ENCODE measurements around the gene GNPDA1.

The GNPDA1 gene

DNA sequence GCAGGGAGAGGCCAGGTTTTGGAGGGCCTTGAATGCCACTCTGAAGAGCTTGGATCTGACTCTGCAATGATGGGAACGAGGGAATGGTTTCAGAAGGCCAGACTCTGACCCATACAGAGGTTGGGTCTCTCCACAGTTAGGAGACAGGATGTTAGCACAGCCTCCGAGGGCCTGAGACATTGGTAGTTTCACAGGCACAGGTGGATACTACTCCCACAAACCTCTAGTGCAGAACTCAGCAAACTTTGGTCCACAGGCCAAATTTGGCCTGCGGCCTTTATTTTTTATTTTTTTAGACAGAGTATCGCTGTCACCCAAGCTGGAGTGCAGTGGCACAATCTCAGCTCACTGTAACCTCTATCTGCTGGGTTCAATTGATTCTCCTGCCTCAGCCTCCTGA is 2.9 kb downstream of the GNPDA1 start:
- WGBS, 2 experiments (ENCODE audit: insufficient coverage in 2 of 2), result 90 to 93% methylated on average over 4 of the region's 4 CpGs

DNA sequence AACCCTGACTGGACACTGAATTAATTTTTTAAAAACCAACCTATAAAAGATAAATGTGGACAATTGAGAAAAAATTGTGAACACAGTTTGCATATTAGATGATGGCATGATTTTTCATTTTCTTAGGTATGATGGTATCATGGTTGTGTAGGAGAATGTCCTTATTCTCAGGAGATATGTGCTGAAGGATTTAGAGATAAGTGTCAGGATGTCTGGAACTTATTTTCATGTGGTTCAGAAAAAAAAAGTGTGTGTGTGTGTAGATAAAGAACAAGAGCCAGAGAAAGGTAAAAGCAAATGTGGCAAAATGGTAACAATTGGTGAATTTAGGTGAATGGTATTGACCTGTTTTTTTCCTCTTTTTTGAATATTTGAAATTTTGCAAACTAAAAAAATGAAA is 4.0 kb downstream of the GNPDA1 start:
- Histone ChIP-seq H3K36me3 (ENCODE audit: control insufficient read depth, insufficient read depth, low read length) (peaks cover 71% of the 10 kb centered on the region), H3K9me3 (ENCODE audit: control insufficient read depth, low read length) (no peaks in the 10 kb centered on the region), H3K27ac (ENCODE audit: low read depth, low read length, severe bottlenecking) (no peak overlapping the region), H3K4me3 (ENCODE audit: extremely low read depth, insufficient read depth, low read length, poor library complexity, severe bottlenecking) (no peak overlapping the region), H3K4me1 (ENCODE audit: control insufficient read depth, insufficient read depth, low read length, poor library complexity, severe bottlenecking) (peaks cover 6% of the 10 kb centered on the region)

More for the DNA sequence above, 2.9 kb downstream of the GNPDA1 start:
- no peak overlapping the region for H3K27ac ChIP-seq (ENCODE audit: low read depth, low read length, severe bottlenecking)
- H3K36me3 ChIP-seq (ENCODE audit: control insufficient read depth, insufficient read depth, low read length), result peaks cover 61% of the 10 kb centered on the region
- peaks cover 6% of the 10 kb centered on the region for H3K4me1 ChIP-seq (ENCODE audit: control insufficient read depth, insufficient read depth, low read length, poor library complexity, severe bottlenecking)
- no peak overlapping the region for H3K4me3 ChIP-seq (ENCODE audit: extremely low read depth, insufficient read depth, low read length, poor library complexity, severe bottlenecking)
- H3K9me3 ChIP-seq (ENCODE audit: control insufficient read depth, low read length), result no peaks in the 10 kb centered on the region

DNA sequence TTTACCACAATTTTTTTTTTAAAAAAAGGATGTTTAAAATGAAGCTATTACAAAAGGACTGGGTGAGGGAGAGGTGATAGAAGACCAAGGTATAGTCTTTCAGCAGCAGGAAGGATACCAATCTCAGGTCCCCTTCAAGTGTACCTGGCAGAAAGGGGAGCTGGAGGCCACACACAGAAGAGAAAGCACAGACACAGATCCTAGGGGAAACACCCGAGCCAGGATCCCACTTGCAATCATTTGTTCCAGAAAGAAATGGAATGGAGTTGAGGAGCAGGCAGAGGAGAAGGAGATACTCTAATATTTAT is 5.6 kb downstream of the GNPDA1 start:
- Histone ChIP-seq H3K27ac (ENCODE audit: low read depth, low read length, severe bottlenecking) (no peak overlapping the region), H3K4me1 (ENCODE audit: control insufficient read depth, insufficient read depth, low read length, poor library complexity, severe bottlenecking) (no peaks in the 10 kb centered on the region), H3K4me3 (ENCODE audit: extremely low read depth, insufficient read depth, low read length, poor library complexity, severe bottlenecking) (no peak overlapping the region), H3K9me3 (ENCODE audit: control insufficient read depth, low read length) (no peaks in the 10 kb centered on the region), H3K36me3 (ENCODE audit: control insufficient read depth, insufficient read depth, low read length) (peaks cover 85% of the 10 kb centered on the region)
- WGBS, 2 experiments (ENCODE audit: insufficient coverage in 2 of 2), result 100% methylated on average over 1 of the region's 1 CpG; no CpG with 5 or more reads in 1 of the 2 experiments

DNA sequence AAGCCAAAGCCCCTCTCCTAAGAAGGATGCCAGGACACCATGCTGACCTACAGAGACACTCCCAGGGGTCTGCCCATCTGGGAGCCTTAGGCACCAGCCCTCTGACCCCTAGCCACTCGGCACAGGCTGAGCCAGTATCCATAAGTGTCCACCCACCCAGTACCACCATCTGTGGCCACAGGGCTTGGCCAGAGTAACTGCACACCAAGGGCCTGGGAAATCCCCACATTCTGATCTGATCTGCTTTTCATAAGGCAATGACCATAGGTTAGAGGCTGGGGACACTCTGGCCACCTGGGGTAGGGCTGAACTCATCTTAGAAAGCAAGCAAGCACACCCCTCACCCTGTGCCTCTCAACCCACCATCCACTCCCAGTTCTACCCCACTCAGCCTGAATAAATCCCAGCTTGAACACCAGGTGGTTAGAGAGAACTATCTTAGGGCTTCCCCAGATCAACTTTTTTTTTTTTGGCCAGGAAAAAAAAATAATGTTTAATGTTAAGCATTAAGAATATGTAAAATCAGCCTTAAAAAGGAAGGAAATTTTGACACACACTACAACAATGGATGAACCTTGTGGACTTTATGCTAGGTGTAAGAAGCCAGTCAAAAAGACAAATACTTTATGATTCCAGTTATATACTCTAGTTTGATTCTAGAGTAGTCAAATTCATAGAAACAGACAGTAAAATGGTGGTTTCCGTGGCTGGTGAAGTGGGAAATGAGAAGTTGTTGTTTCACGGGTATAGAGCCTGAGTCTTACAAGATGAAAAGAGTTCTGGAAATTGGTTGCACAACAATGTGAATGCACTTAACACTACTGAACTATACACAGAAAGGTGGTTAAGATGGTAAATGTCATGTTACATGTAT is 6.2 kb downstream of the GNPDA1 start:
- Histone ChIP-seq H3K27ac (ENCODE audit: low read depth, low read length, severe bottlenecking) (no peak overlapping the region), H3K4me3 (ENCODE audit: extremely low read depth, insufficient read depth, low read length, poor library complexity, severe bottlenecking) (no peak overlapping the region), H3K4me1 (ENCODE audit: control insufficient read depth, insufficient read depth, low read length, poor library complexity, severe bottlenecking) (no peaks in the 10 kb centered on the region), H3K36me3 (ENCODE audit: control insufficient read depth, insufficient read depth, low read length) (peaks cover 89% of the 10 kb centered on the region), H3K9me3 (ENCODE audit: control insufficient read depth, low read length) (no peaks in the 10 kb centered on the region)
- WGBS, 2 experiments (ENCODE audit: insufficient coverage in 2 of 2), result 100% methylated on average over 1 to 3 of the region's 3 CpGs

DNA sequence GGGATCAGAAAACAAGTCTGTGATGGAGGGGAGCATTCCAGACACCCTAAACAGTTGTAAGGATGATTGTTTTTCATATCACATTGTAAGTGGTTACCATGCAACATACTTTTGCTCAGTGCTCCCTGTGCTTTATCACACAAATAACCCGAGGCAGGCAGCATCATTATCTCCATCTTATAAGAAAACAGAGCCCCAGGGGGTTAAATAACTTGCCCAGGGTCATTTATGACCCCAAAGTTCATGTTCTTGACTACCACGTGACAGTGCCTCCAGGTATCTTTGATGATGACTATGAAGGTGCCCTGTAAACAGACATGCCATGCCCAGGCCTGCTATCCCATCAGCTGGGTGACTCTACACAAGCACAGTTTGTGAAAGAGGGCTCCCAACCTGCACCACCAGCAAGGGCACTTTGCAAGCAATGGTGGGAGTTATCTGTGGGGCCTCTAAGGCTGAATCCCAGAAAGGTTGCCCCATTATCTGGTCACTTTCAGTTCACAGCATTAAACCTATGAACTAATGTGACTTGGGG is 9.5 kb downstream of the GNPDA1 start:
- 90 to 100% methylated on average over 1 of the region's 2 CpGs for WGBS, 2 experiments (ENCODE audit: insufficient coverage in 2 of 2)
- H3K9me3 ChIP-seq (ENCODE audit: control insufficient read depth, low read length), result no peaks in the 10 kb centered on the region
- H3K36me3 ChIP-seq (ENCODE audit: control insufficient read depth, insufficient read depth, low read length), result peaks cover 90% of the 10 kb centered on the region
- no peak overlapping the region for H3K27ac ChIP-seq (ENCODE audit: low read depth, low read length, severe bottlenecking)
- no peaks in the 10 kb centered on the region for H3K4me1 ChIP-seq (ENCODE audit: control insufficient read depth, insufficient read depth, low read length, poor library complexity, severe bottlenecking)
- no peak overlapping the region for H3K4me3 ChIP-seq (ENCODE audit: extremely low read depth, insufficient read depth, low read length, poor library complexity, severe bottlenecking)

DNA sequence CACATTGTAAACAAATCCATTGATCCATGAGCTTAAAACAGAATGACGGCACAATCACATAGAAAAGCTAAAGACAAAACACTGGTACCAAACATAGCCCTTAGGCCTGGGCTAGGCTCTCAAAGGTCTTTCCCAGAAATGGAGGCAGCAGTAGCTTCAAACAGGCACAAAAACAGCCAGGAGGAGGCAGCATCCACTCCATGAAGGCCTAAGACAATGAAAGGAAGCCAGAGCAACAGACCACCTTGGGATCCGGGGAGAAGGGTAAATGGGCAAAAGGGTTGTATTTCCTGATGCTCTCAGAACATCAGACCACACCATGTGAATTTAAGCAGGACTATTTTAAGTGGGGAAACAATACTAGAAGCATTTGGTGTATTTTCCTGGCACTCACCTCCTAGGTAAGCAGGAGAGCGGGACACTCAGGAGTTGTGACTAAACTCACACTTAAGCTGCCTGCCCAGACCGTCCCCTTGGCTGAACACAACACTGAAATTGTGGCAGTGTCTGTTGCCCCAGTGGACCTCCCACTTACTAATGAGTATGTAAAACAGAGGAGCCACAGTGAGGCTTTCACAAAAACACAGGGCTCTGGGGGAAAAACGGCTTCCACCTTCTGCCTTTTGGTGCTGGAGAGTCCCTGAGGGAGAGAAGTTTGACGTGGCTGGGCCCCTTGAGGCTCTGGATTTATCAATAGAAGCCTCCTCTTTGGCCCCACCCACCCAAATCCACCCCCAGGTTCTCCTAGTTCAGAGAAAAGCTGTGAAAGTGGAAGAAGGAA is 11.9 kb downstream of the GNPDA1 start:
- no peaks in the 10 kb centered on the region for H3K4me1 ChIP-seq (ENCODE audit: control insufficient read depth, insufficient read depth, low read length, poor library complexity, severe bottlenecking)
- no peak overlapping the region for H3K27ac ChIP-seq (ENCODE audit: low read depth, low read length, severe bottlenecking)
- H3K36me3 ChIP-seq (ENCODE audit: control insufficient read depth, insufficient read depth, low read length), result peaks cover 77% of the 10 kb centered on the region
- no peak overlapping the region for H3K4me3 ChIP-seq (ENCODE audit: extremely low read depth, insufficient read depth, low read length, poor library complexity, severe bottlenecking)
- WGBS, 2 experiments (ENCODE audit: insufficient coverage in 2 of 2), result 82 to 100% methylated on average over 1 to 4 of the region's 6 CpGs
- H3K9me3 ChIP-seq (ENCODE audit: control insufficient read depth, low read length), result no peaks in the 10 kb centered on the region

DNA sequence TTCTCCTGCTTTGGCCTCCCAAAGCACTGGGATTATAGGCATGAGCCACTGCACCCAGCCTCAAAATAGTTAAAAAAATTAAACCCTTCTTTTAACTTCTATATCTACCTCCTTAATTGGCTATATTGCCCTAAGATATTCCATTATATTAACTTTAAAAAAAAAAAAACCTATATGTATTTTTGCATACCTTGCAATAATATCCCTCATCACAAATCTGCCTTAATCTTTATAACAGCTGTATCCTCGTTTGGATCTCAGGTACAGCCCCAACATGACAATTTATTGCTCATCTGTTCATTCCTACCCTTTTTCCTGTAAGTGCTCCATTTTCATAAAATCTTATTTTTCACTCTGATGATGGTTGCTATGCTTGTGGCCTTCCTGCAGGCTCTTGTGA is 12.7 kb downstream of the GNPDA1 start:
- H3K36me3 ChIP-seq (ENCODE audit: control insufficient read depth, insufficient read depth, low read length), result peaks cover 77% of the 10 kb centered on the region
- H3K9me3 ChIP-seq (ENCODE audit: control insufficient read depth, low read length), result no peaks in the 10 kb centered on the region
- H3K4me1 ChIP-seq (ENCODE audit: control insufficient read depth, insufficient read depth, low read length, poor library complexity, severe bottlenecking), result no peaks in the 10 kb centered on the region
- no peak overlapping the region for H3K27ac ChIP-seq (ENCODE audit: low read depth, low read length, severe bottlenecking)
- 93 to 100% methylated on average over 1 of the region's 1 CpG for WGBS, 2 experiments (ENCODE audit: insufficient coverage in 2 of 2)
- H3K4me3 ChIP-seq (ENCODE audit: extremely low read depth, insufficient read depth, low read length, poor library complexity, severe bottlenecking), result no peak overlapping the region

DNA sequence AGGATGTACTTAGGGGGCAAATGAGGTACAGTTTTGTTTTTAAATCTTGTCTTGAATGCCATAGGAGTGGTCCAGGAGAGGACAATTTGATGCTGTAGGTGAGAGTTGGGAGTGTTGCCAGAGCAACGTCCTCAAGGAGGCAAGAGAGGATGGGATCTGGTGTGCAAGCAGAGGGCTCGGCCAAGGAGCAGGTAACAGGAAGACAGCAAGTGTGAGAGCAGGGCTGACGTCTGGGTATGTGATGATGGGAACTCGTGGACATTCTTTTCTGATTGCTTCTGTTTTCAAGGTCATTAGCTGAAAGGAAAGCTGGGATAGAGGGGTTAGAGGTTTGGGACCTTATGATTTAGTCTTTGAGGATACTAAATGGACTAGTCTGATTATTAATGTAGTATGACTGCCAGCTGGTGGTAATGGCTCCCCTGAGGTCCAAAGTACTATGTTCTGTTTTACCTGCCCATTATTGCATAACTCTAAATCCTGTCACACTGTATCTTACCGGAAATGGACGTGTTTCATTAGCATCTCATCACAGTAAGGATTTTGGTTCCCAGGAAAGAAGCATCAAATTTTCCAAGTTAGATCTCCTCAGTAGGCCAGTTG is 15.4 kb downstream of the GNPDA1 start:
- Histone ChIP-seq H3K9me3 (ENCODE audit: control insufficient read depth, low read length) (no peaks in the 10 kb centered on the region), H3K36me3 (ENCODE audit: control insufficient read depth, insufficient read depth, low read length) (peaks cover 79% of the 10 kb centered on the region), H3K27ac (ENCODE audit: low read depth, low read length, severe bottlenecking) (no peak overlapping the region), H3K4me1 (ENCODE audit: control insufficient read depth, insufficient read depth, low read length, poor library complexity, severe bottlenecking) (no peaks in the 10 kb centered on the region), H3K4me3 (ENCODE audit: extremely low read depth, insufficient read depth, low read length, poor library complexity, severe bottlenecking) (no peak overlapping the region)
- 75 to 82% methylated on average over 6 of the region's 6 CpGs for WGBS, 2 experiments (ENCODE audit: insufficient coverage in 2 of 2)

DNA sequence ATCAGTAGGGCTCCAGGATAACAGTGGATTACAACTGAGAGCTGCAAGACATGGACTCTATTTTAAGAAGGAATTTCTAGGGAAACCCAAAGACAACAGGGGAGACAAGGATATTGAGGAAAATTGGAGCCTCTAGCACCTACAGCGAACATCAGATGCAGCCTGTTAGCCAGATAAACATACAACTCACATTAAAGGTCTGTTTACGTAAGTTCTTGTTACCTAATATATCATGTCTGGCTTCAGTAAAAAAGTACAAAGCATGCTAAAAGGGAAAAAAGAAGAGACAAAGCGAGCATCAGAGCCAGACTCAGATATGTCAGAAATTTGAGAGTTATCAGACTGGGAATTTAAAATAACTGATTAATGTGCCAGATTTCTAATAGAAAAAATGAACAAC is 17.2 kb downstream of the GNPDA1 start:
- no peak overlapping the region for H3K4me3 ChIP-seq (ENCODE audit: extremely low read depth, insufficient read depth, low read length, poor library complexity, severe bottlenecking)
- H3K9me3 ChIP-seq (ENCODE audit: control insufficient read depth, low read length), result no peaks in the 10 kb centered on the region
- peaks cover 70% of the 10 kb centered on the region for H3K36me3 ChIP-seq (ENCODE audit: control insufficient read depth, insufficient read depth, low read length)
- no peaks in the 10 kb centered on the region for H3K4me1 ChIP-seq (ENCODE audit: control insufficient read depth, insufficient read depth, low read length, poor library complexity, severe bottlenecking)
- WGBS, 2 experiments (ENCODE audit: insufficient coverage in 2 of 2), result 100% methylated on average over 1 of the region's 3 CpGs; no CpG with 5 or more reads in 1 of the 2 experiments
- H3K27ac ChIP-seq (ENCODE audit: low read depth, low read length, severe bottlenecking), result no peak overlapping the region

DNA sequence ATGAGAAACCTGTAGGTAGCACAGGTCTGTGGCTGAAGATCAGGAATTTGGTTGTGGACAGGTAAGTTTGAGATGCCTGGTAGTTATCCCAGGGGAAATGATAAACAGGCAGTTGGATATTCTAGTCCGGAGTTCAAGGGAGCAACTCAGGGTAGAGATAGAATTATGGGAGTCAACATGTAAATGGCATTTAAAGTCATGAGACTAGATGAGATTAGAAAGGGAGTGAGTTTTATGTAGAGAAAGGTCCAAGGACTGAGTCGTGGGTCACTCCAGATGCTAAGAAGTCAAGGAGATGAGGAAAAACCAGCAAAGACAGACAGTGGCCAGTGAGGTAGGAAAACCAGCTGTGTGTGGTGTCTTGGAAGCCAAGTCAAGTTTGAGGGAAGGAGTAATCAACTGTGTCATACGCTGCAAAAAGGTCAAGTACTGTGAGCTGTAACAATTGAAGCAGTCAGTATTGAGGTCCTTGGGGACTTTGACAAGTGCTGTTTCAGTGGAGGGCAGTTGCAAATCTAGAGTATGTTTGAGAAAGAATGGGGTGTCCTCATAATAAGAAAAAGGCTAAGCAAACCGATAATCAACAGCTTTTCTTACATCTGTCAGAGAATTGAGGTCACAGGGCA is 18.2 kb downstream of the GNPDA1 start:
- no peak overlapping the region for H3K4me3 ChIP-seq (ENCODE audit: extremely low read depth, insufficient read depth, low read length, poor library complexity, severe bottlenecking)
- WGBS, 2 experiments (ENCODE audit: insufficient coverage in 2 of 2), result 67 to 72% methylated on average over 4 of the region's 4 CpGs
- peaks cover 70% of the 10 kb centered on the region for H3K36me3 ChIP-seq (ENCODE audit: control insufficient read depth, insufficient read depth, low read length)
- no peaks in the 10 kb centered on the region for H3K4me1 ChIP-seq (ENCODE audit: control insufficient read depth, insufficient read depth, low read length, poor library complexity, severe bottlenecking)
- no peaks in the 10 kb centered on the region for H3K9me3 ChIP-seq (ENCODE audit: control insufficient read depth, low read length)
- H3K27ac ChIP-seq (ENCODE audit: low read depth, low read length, severe bottlenecking), result no peak overlapping the region
